HUES48 (cell line): ENCODE data around the gene XPNPEP2.

Source experiments
- H3K27ac ChIP-seq: one replicate; pipeline ENCODE4 v1.7.0; 2013; ENCODE audit warnings: low read depth, low read length, inconsistent platforms
- H3K27me3 ChIP-seq: 2 replicates; pipeline ENCODE4 v1.6.1; 2013; ENCODE audit warnings: mild to moderate bottlenecking, low read length; ENCODE audit not compliant: control insufficient read depth, insufficient read depth
- H3K36me3 ChIP-seq: 2 replicates; pipeline ENCODE4 v1.6.1; 2013; ENCODE audit warnings: low read length; ENCODE audit not compliant: control insufficient read depth, insufficient read depth
- H3K4me1 ChIP-seq: 2 replicates; pipeline ENCODE4 v1.6.1; 2013; ENCODE audit warnings: mild to moderate bottlenecking, low read length; ENCODE audit not compliant: control insufficient read depth, insufficient read depth
- H3K4me3 ChIP-seq: 2 replicates; pipeline ENCODE4 v1.5.1; 2013; ENCODE audit warnings: mild to moderate bottlenecking, low read depth, low read length
- H3K9ac ChIP-seq: 2 replicates; pipeline ENCODE4 v1.6.1; 2013; ENCODE audit warnings: mild to moderate bottlenecking, low read depth, low read length, moderate library complexity
- H3K9me3 ChIP-seq: 2 replicates; pipeline ENCODE4 v1.6.1; 2013; ENCODE audit warnings: low read length; ENCODE audit not compliant: control insufficient read depth, insufficient read depth

The XPNPEP2 gene

GRCh38 chrX:129749069-129749468 is 10.3 kb downstream of the XPNPEP2 start:
- Histone ChIP-seq H3K36me3 (no peaks in the 10 kb centered on the region), H3K4me3 (no peak overlapping the region), H3K27ac (no peak overlapping the region), H3K27me3 (peaks cover 18% of the 10 kb centered on the region), H3K9ac (no peak overlapping the region), H3K4me1 (peaks cover 12% of the 10 kb centered on the region), H3K9me3 (no peaks in the 10 kb centered on the region)

- H3K36me3 ChIP-seq: no peaks in the 10 kb centered on the region
- H3K27ac ChIP-seq: no peak overlapping the region
- no peaks in the 10 kb centered on the region for H3K9me3 ChIP-seq
Measured at GRCh38 chrX:129750971-129751370, 12.2 kb downstream of the XPNPEP2 start.

DNA sequence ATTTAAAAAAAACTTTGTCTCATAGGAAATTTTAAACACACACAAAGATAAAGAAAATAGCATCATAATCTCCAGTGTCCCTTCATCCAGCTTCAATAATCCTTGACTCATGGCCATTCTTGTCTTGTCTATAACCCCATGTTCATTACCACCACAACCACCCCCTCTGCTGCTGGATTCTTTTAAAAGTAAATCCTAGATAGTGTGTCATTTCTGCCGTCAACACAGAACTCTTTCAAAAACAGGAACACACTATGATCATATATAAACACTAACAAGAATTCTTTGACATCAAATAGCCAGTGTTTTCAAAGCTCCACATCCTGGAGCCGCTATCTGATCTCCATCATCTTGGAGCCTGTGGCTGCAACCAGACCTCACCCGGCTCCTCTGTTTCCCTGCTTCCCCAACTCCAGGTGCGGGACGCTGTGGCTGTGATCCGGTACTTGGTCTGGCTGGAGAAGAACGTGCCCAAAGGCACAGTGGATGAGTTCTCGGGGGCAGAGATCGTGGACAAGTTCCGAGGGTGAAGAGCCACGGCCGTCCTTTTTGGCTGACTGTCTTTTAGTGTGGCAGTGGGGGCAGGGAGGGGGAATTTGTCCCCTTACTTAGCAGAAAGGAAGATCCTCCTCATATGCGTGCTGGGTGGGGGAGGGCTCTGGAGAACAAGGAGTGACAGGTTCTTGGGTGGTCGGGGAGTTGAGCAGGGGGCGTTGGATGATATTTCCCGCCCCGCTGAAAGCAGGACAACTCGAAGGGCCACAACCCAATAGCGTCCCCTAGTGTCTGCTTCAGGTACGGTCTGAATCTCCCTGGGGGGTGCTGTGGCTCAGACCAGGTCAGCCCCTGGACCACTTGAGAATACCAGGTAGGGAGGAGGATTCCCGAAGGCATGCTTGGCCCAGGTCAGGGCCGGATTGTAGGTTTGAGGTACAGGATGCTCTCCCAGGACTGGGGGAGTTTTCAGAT is 15.6 kb downstream of the XPNPEP2 start:
- Histone ChIP-seq H3K27me3 (peaks cover 2% of the 10 kb centered on the region; the same call in 1 of the 2 replicates), H3K27ac (no peak overlapping the region), H3K9me3 (no peaks in the 10 kb centered on the region)

More at GRCh38 chrX:129750971-129751370, 12.2 kb downstream of the XPNPEP2 start:
- no peak overlapping the region for H3K4me3 ChIP-seq
- peaks cover 16% of the 10 kb centered on the region for H3K4me1 ChIP-seq
- H3K27me3 ChIP-seq: peaks cover 14% of the 10 kb centered on the region
- no peak overlapping the region for H3K9ac ChIP-seq

DNA sequence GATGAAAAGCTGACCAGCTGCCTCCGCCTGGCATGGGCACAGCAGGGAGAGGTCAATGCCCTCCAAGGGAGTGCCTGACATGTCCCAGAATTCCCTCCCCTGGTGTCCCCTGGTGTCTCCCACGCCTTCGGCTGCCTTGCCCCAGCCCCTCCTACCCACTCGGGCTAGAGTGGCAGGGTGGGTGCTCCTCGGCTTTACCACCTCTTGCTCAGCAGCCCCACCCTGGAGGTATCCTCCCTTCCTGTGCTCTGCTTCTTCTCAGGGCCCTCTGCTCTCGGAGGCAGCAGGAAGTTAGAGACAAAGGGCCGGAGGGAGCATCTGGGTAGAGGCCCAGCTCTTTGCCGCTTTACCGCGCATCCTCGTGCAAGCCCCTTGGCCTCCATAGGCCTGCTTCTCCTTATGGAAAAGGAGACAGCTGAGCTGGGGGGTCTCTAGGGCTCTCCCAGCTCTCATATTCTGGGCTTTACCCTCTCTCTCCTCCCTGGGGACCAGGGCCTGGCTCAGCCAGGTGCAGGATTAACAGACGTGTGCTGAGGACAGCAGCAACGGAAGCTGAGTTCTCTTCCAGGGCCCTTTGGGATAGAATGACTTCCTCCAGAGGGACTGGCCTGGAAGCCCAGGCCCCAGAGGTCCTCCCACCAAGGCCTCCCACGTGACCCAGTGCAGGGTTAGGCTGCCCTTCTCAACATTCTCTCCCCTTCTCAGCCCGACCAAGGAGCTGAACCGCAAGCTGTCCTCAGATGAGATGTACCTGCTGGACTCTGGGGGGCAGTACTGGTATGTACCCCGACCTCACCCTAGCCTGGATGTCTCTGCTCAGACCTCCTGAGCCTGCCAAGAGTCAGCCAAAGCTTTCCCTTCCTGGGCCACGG is 17.2 kb downstream of the XPNPEP2 start:
- Histone ChIP-seq H3K27ac (no peak overlapping the region), H3K4me1 (peaks cover 4% of the 10 kb centered on the region; the same call in 1 of the 2 replicates), H3K9me3 (no peaks in the 10 kb centered on the region), H3K36me3 (no peaks in the 10 kb centered on the region), H3K4me3 (no peak overlapping the region), H3K27me3 (peaks cover 2% of the 10 kb centered on the region; the same call in 1 of the 2 replicates), H3K9ac (no peak overlapping the region)

More for the DNA sequence above, 15.6 kb downstream of the XPNPEP2 start:
- Histone ChIP-seq H3K36me3 (no peaks in the 10 kb centered on the region), H3K4me3 (no peak overlapping the region), H3K9ac (no peak overlapping the region), H3K4me1 (peaks cover 4% of the 10 kb centered on the region; the same call in 1 of the 2 replicates)

- H3K36me3 ChIP-seq: no peaks in the 10 kb centered on the region
- no peak overlapping the region for H3K27ac ChIP-seq
- H3K4me3 ChIP-seq: no peak overlapping the region
- no peak overlapping the region for H3K9ac ChIP-seq
- H3K9me3 ChIP-seq: no peaks in the 10 kb centered on the region
- no peaks in the 10 kb centered on the region; the same call in 1 of the 2 replicates for H3K27me3 ChIP-seq
- no peaks in the 10 kb centered on the region for H3K4me1 ChIP-seq
Measured at GRCh38 chrX:129759576-129760061, 20.8 kb downstream of the XPNPEP2 start.

- Histone ChIP-seq H3K9me3 (no peaks in the 10 kb centered on the region), H3K4me1 (no peaks in the 10 kb centered on the region), H3K36me3 (no peaks in the 10 kb centered on the region), H3K4me3 (no peak overlapping the region), H3K27me3 (no peaks in the 10 kb centered on the region; the same call in 1 of the 2 replicates), H3K27ac (no peak overlapping the region), H3K9ac (no peak overlapping the region)
Measured at GRCh38 chrX:129760155-129760554, 21.4 kb downstream of the XPNPEP2 start.

DNA sequence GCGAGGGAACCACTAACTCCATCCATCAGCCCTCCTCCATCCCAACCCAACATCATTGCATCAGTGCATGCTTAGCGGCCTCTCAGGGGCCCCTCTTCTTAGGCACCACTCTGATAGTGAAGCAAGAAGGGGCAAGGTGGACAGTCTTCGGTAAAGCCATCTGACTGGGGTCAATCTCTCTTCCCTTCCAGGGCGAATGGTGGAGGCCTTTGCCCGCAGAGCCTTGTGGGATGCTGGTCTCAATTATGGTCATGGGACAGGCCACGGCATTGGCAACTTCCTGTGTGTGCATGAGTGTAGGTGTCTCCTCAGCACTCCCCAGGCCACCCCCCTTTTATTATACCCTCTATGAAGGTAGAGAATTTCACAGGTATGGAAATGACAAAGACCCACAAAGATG is 22.2 kb downstream of the XPNPEP2 start:
- Histone ChIP-seq H3K36me3 (no peaks in the 10 kb centered on the region), H3K27me3 (no peaks in the 10 kb centered on the region; the same call in 1 of the 2 replicates), H3K9me3 (no peaks in the 10 kb centered on the region), H3K27ac (no peak overlapping the region), H3K9ac (no peak overlapping the region), H3K4me1 (no peaks in the 10 kb centered on the region), H3K4me3 (no peak overlapping the region)

GRCh38 chrX:129761596-129761995 is 22.8 kb downstream of the XPNPEP2 start:
- no peaks in the 10 kb centered on the region; the same call in 1 of the 2 replicates for H3K27me3 ChIP-seq
- no peaks in the 10 kb centered on the region for H3K36me3 ChIP-seq
- no peak overlapping the region for H3K4me3 ChIP-seq
- H3K27ac ChIP-seq: no peak overlapping the region
- H3K9me3 ChIP-seq: no peaks in the 10 kb centered on the region
- no peaks in the 10 kb centered on the region for H3K4me1 ChIP-seq
- no peak overlapping the region for H3K9ac ChIP-seq

GRCh38 chrX:129762448-129762847 is 23.7 kb downstream of the XPNPEP2 start:
- Histone ChIP-seq H3K9me3 (no peaks in the 10 kb centered on the region), H3K36me3 (no peaks in the 10 kb centered on the region), H3K27me3 (no peaks in the 10 kb centered on the region; the same call in 1 of the 2 replicates), H3K4me3 (no peak overlapping the region), H3K27ac (no peak overlapping the region), H3K4me1 (no peaks in the 10 kb centered on the region), H3K9ac (no peak overlapping the region)

DNA sequence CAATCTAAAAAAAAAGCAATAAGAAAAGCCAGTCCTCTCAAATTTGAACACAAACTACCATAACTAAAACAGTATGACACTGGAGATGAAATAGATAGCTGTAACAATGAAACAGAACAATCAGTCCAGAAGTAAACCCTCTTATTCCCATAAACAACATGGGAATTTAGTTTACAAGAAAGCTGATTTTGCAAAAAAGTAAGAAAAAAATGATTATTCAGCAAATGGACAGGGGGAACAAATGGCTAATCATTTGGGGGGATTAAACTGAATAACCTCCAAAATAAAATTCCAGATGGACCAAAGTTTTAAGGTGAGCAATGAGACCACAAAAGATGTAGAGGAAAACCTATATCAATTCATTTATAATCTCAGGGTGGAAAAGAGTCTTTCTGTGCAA is 24.9 kb downstream of the XPNPEP2 start:
- H3K27ac ChIP-seq: no peak overlapping the region
- H3K4me3 ChIP-seq: no peak overlapping the region
- H3K27me3 ChIP-seq: no peaks in the 10 kb centered on the region; the same call in 1 of the 2 replicates
- H3K36me3 ChIP-seq: no peaks in the 10 kb centered on the region
- H3K4me1 ChIP-seq: no peaks in the 10 kb centered on the region
- H3K9ac ChIP-seq: no peak overlapping the region
- no peaks in the 10 kb centered on the region for H3K9me3 ChIP-seq
